GM10266 (cell line): ENCODE measurements around the gene ZNF423.

Source experiments
- DNase-seq: peaks from one replicate; pipeline ENCODE4 v3.0.0; 2012; ENCODE audit errors: extremely low spot score
- CTCF ChIP-seq: IDR thresholded peaks from 2 replicates; pipeline ENCODE4 v1.5.1; 2012; ENCODE audit warnings: mild to moderate bottlenecking, low read depth; ENCODE audit not compliant: control insufficient read depth, insufficient read depth; ENCODE audit errors: missing control alignments

Gene ZNF423

GRCh38 chr16:49775581-49775980 lies 80.3 kb downstream of the ZNF423 start:
- no peak for DNase-seq
- TF ChIP-seq CTCF = no peak

GRCh38 chr16:49775018-49775417 lies 80.9 kb downstream of the ZNF423 start:
- no peak for TF ChIP-seq CTCF

GRCh38 chr16:49773534-49774475 lies 82.1 kb downstream of the ZNF423 start:
- no peak for TF ChIP-seq CTCF
- DNase-seq = no peak

More at GRCh38 chr16:49775018-49775417, 80.9 kb downstream of the ZNF423 start:
- no peak for DNase-seq

GRCh38 chr16:49767998-49768397 lies 87.9 kb downstream of the ZNF423 start:
- no peak for DNase-seq
- no peak for TF ChIP-seq CTCF

GRCh38 chr16:49767414-49767813 lies 88.5 kb downstream of the ZNF423 start:
- no peak for TF ChIP-seq CTCF
- no peak for DNase-seq

- no peak for DNase-seq
- no peak for TF ChIP-seq CTCF
Measured at GRCh38 chr16:49766225-49766624, 89.7 kb downstream of the ZNF423 start.

- TF ChIP-seq CTCF = no peak
- no peak for DNase-seq
Measured at GRCh38 chr16:49763826-49764225, 92.1 kb downstream of the ZNF423 start.
